Stimulated activated CD4-positive, alpha-beta T cell treated with anti-CD3 and anti-CD28 coated beads, Interleukin-12 subunit alpha, Interleukin-12 subunit beta, amount 100 ng/mL, for 24 hours (primary cell): ENCODE results near the gene MRGPRD.

Experiments
- DNase-seq, 2 experiments: peaks; one replicate each; pipeline ENCODE4 v3.0.0-alpha.2; 2020; ENCODE audit warnings: low read depth in 2 of 2

MRGPRD gene

DNA sequence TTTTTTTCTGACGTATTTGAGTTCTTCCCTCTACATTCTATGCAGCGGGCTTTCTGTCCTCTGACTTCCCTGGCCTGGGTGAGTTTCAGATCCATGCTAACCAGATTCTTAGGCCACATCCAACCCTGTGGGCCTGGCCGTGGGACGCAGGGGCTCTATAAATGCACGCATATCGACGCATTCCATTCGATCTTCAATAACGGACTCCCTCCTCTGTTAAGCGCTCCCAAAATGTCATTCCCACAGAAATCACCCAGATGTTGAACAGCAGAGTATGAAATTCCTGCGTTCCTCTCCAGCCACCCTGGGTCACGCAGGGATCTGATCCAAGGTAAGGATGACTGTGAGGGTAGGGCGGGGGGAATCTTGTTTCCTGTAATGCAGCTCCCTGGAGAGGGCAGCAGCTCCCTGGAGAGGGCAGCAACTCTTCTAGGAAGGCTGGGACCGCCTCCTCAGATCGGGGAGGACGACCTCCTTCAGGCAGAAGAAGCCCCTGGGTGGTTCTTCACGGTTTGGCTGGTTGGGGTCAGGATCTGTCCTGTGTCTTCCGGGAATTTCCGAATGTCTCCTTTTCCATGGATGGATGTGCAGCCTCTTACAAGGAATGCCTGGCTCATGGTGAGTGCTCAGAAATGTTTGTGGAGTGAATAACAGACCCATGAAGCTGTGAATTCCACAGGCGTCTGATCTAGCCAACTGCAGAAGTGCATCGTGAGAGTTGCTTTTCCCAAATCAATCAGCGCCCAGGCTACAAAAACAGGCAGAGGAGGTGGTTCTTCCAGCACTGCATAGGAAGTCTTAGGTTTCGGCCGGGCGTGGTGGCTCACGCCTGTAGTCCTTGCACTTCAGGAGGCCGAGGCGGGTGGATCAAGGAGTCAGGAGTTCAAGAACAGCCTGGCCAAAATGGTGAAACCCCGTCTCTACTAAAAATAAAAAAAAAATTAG is 12.2 kb downstream of the MRGPRD start:
- no peak for DNase-seq

DNA sequence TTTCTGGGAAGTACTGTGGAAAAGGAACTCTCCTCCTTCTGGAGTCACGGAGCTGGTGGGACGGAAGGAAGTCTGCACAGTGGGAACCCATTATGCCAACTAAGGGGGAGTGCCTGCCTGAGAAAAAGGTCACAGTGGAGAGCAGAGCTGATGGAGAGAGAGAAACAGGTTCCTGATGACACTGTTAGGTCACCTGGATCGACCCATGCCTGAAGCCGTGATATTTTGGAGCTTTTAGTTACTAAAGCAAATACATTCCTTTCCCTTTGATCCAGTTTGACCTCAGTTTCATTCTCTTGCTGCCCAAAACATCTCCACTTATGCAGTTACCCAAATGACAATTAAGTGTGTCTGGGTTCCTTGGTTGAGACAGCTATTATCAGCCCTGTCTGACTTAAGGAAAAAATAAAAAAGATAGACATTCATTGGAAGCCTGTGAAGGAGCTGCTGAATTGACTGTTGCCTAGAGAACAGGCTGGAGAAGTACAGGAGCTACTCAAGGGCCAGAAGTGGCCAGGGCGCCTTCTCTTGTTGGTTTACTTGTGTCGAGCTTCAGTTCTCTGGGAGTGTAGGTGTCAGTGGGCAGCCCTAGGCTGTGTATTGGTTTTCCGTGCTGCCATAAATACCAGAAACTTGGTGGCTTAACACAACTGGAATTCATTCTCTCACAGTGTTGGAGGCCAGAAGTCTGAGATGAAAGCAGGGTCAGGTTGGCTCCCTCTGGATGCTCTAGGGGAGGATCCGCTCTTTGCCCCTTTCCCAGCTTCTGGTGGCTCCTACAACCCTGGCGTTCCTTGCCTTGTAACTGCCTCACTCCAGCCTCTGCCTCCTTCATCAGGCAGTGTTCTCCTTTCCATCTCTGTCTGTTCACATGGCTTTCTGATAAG is 13.6 kb downstream of the MRGPRD start:
- no peak for DNase-seq

DNA sequence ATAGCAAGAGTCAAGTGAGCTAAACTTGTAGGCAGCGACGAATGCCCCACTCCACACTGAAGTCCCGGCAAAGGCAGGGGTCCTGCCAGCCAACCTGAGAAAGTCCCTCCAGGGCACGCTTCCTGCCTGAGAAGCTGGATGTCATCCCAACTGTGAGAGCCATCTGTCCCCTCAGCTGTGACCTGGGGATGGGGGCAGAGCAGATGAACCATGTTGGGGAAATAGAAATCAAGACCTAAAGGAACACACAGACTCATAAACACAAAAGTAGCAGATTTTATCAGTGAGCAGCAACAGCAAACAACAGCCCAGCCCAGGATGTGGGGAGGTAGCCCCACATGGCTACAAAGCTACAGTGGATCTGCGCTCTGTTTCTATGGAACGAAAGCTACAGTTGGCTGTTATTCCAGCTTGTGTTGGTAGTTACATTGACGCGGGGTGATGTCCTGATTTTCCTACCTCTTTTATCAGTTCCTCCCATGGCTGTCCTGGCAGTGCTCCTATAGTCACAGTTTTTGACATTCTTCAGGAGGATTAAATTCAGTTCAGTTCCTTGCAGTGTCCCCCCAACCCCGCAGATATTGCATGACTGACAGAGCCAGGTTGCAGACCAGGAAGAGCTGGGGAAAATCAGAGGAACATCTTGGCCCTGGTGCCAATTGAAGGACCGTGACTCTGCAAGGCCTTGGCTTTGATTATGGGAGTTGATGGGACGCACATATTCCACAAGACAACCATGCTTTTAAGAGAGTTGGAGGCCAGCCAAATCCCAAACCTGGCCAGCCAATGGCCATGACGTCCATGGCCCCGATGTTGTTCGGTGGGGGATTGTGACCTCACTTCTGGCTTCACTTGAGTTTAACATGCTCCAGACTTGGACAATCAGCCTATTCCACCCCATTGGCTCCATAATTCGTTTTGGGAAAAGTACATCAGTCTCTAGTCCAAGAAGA is 14.6 kb downstream of the MRGPRD start:
- no peak for DNase-seq

DNA sequence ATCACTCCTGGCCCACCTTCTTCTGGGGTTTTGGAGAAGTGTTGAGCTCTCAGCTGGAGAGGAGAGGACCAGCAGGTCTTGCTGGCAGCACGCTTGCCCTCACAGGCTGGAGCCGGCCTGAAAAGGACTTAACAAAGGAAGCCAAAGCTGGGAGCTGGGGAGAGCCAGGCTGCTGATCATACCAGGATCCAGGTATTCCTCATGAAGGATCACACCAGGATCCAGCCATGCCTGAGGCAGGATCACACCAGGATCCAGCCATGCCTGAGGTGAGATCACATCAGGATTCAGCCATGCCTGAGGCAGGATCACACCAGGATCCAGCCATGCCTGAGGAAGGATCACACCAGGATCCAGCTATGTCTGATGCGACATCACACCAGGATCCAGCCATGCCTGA is 17.0 kb downstream of the MRGPRD start:
- no peak for DNase-seq

DNA sequence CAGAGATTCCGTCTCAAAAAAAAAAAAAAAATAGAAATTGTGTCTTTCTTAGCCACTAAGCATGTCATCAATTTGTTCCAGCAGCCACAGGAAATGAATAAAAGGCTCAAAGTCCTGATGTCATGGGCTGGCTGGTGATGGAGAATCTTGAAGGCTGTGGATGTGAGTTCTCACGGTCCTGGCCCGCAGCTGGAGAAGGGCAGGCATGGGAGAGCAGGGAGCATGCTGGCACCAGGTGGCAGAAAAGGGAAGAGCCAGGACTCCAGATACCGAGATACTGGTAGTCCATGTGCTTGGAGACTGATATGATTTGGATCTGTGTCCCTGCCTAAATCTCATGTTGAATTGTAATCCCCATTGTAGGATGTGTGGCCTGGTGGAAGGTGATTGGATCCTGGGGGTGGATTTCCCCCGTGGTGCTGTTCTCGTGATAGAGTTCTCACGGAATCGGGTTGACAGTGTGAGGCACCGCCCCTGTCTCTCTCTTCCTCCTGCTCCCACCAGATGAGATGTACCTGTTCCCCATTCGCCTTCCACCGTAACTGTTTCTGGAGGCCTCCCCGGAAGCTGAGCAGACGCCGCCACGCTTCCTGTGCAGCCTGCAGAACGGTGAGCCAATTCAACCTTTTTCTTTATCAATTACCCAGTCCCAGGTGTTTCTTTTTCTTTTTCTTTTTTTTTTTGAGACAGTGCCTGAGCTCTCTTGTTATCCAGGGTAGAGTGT is 18.1 kb downstream of the MRGPRD start:
- no peak for DNase-seq

DNA sequence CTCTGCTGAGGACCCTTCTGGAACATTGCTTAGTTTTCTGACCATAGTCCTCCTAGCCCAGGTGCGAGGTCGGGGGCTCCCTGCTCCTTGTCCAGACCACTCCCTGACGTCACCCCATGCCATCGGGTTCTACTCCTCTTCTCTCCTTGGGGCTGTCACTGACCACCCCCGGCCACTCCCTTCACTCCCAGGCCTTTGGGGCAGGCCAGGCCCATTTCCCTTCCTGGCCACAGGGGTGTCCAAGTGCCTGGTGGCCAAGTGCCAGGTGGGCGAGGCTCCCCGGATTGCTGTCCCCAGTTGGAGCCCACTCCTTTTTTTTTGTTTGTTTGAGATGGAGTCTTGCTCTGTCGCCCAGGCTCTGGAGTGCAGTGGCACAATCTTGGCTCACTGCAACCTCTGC is 19.5 kb downstream of the MRGPRD start:
- DNase-seq, result no peak

DNA sequence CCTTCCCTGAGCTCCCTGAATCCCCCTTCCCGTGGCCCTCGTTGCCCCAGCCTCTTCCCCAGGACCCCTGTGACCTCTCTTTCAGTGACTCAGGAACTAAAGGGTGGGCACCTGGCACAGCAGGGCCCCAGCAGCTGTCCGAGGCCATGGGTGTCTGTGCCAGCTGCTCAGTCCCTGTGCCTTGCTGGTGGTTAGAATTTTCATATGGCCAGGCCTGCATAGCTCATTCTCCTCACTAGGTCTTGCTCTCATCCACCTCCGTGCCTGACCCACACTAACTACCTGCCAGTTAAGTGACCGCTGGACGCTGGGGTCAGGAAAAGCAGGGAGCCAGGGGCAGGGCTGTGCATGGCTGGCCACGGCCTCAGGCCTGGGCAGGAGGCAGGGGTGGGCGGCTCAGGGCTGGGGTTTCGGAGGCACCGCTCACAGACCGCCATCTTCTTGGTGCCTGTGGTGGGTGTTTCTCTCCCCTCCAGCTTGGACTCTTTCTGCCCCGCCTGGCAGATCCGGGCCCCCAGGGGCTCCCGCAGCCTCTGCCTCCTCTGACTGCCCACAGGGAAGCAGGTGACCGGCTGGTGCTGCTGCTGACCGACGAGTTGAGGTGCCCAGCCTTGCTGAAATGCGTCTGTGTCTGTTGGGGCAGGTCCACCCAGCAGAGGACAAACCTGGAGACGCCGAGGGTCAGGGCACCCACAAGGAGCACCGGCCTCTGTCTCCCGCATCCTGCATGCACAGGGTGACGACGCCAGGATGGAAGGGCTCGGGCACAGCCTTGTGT is 20.3 kb downstream of the MRGPRD start:
- no peak for DNase-seq

DNA sequence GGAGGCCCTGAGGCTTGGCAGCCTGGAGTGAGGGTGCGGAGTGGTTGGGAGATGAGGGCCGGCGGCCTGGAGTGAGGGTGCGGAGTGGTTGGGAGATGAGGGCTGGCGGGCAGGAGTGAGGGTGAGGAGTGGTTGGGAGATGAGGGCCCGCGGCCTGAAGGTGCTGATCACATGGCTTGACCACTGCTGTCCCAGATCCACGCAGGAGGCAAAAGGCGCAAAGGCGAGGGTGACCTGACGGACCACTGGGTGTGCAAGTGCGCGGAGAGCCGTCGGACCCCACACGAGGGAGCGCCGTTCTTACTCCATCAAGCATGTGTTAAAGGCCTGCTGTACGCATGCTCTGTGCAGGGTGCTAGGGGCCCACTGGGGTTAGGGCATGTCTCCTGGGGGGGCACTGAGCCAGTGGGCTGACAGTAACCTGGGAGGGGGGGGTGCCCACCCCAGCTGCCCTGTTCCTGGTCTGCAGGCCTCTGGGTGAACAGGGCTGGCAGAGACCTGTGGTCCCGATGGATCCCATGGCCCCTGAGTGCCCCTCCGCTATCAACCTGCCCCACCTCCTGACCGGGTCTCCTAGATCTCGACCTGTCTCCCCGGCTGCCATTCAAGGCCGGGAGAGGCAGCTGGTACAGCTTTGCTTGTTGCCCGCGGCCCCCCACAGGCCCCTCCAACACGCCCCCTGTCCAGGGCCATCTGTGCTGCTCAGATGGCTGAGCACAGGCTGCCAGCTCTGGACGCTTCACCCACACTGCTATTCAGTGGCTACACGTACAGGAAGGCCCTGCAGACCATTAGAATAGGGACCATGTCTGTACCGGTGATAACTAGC is 21.1 kb downstream of the MRGPRD start:
- no peak for DNase-seq

DNA sequence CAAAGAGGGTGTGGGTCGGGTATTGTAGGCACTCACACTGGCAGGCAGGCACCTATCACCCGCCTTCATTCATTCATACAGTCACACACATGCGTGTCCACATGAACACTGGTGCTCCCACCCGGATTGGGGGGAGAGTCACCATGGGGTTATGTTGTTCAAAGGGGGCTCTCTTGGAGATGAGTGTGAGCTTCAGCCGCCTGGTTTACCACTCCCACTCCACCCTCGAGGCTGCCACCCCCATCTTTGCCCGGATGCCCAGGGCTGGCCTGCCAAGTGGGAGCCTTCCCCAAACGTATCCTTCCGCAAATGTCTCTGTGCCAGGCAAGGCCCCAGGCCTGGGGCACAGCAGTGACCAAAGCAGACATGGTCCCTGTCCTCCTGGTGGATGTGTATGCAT is 22.6 kb downstream of the MRGPRD start:
- DNase-seq, result no peak

DNA sequence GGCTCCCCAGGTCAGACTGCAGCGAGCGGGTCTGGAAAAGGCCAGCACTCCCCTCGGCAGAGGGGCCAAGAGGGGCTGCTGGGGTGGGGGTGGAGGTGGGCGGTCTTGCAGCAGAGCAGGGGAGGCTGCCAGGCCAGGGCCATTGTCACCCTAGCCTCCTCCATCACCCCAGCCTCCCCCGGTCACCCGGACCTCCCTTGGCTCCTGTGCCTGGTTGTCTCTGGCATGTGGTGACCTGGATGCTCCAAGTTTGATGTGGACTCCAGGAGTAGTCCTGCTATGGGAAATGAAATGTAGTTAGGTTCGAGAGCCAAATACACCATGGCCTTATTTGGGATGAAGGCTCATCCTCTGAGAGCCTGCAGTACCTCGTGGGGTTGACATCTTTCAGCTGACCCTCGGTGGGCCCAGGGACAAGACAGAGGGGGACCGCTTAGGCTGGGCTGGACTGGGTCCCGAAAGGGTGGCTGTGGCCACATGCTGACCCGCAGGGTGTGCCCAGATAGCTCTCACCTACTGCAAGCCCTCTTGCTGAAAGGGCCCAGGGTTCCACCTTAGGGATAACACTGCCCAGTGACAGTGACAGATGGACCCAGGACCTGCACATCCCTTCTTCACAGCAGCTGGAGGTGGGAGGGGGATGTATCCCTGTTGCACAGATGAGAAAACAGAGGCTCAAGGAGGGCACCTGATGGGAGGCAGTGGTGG is 24.1 kb downstream of the MRGPRD start:
- no peak for DNase-seq

DNA sequence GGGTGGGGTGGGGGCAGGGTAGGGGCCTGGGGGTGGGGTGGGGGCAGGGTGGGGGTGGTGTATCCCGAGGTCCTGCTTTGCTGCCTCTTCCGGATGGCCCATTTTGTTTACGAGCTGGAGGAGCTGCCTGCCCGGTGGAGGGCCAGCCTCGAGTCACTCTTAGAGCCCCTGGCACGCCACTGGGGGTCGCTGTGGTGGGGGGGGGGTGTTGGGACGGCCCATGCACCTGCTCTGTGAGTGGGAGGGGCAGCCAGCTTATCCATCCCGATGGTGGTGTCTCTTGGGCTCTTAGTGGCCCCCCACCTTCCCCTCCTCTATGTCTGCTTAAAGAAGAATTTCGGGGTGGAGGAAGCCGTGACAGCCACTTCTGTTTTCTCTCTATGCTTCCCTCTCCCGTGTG is 24.6 kb downstream of the MRGPRD start:
- no peak for DNase-seq

DNA sequence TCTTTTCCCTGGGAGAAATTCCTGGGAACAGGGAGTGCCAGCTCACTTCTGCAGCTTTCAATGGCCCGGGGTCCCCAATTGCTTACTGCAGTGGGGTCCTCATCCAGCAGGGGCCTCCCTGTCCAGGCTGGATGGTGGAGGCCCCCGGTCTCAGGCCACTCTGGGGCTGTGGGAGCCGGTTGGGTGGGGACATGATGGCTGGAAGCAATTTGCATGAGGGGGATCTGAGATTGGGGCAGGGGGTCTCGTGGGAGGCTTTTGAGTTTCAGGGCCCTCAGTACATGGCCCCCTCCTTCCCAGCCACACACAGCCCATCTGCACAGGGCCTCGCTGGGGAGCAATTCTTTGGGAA is 25.2 kb downstream of the MRGPRD start:
- DNase-seq, result no peak

DNA sequence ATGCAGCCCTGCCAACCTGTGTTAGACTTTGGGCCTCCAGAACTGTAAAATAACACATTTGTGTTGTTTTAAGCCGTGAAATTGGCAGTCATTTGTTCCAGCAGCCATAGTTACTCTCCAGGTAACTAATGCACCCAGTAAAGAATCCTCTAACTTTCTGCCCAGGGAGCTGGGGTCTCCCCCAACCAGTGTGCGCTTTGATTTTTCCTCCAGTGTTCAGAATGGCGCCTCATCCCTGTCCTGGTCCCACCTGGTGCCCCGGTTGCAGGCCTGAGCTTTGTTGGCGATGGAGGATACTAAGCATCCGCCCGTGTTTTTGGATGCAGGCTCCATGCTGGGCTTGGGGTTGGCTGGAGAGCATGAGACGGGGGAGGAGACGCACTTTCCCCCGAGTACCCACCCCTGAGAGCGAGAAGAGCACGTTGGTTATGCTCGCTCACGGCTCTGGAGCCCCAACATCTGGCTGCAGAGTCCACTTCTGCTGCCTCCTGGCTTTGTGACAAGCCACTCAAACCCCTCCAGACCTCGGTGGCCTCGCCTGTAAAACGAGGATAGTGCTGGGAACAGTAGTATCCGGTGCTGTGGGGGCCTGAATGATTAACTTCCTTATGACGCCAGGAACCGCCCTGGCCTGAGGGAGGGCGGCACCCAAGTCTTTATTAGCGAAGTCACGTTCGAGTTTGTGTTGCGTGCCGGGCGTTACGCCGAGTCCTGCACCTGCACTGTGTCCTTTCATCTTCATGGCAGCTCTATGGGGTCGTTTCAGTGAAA is 25.8 kb downstream of the MRGPRD start:
- no peak for DNase-seq

DNA sequence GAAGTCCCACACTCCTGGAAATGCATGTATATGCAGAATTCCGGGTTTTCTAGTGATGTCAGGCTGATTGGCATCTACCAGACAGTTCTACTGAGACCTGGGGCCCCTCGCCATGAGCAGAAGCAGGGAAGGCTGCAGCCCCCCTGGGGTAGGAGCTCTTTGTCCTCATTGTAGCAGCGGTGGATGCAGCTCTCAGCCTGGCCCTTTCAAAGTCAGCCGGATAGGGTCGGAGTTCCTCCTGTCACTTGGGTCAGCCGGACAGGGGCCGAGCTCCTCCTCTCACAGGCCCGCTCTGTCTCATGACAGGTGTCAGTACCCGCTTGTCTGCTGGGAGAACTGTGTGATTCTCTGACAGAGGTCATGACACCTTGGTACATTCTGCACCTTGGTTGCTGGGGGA is 30.0 kb downstream of the MRGPRD start:
- no peak for DNase-seq

DNA sequence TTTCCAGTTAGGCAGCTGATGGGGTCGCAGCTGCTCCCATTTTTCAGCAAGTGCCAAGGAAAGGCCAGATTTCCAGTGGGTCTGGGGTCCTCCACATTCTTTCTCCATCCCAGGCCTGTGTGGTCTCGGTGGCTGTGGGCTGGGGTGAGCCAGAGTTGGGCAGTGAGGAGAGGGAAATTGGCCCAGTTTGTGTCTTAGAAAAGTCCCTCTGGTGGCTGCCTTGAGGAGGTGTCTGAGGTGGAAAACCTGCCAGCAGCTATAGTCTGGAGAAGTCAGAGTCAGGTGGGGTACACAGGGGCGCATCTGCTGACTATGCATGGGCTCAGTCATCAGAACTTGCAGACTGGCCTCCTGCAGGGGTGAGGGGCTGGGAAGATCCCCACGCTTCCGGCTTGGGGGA is 30.5 kb downstream of the MRGPRD start:
- no peak for DNase-seq

DNA sequence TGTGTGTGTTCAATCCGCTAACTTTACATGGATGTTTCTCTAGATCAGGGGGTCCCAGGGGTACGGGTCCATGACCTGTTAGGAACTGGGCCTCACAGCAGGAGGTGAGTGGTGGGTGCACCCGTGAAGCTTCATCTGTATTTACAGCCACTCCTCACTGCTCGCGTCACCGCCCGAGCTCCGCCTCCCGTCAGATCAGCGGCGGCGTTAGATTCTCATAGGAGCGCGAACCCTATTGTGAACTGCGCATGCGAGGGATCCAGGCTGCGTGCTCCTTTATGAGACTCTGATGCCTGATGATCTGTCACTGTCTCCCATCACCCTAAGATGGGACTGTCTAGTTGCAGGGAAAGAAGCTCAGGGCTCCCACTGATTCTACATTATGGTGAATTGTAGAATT is 31.9 kb downstream of the MRGPRD start:
- DNase-seq, result no peak

DNA sequence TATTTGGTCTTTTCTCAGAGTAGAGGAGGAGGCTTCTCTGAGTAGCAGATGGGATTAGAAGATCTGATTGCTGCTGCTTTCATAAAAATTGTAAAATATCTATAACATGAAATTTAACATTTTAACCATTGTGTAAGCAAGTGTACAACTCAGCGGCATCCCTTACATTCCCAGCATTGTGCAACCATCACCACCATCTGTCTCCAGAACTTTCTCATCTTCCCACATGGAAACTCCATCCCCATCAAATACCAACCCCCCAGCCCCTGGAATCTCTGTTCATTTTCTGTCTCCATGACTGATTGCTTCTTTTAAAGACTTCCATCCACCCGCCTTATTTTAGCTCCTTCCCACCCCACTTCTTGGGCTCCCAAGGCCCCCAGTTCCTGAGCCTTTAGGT is 32.3 kb downstream of the MRGPRD start:
- DNase-seq, result no peak

DNA sequence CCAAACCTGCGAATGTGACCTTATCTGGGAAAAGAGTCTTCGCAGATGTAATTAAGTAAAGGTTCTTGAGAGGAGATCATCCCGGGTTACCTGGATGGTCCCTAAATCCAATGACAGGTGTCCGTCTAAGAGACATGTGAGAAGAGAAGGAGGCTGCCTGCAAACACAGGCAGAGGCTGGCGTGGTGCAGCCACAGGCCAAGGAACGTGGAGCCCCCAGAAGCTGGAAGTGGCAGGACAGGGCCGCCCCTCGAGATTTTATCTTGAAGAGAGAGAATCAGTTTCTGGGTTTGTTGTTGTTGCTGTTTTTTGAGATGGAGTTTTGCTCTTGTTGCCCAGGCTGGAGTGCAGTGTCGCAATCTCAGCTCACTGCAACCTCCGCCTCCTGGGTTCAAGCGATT is 33.6 kb downstream of the MRGPRD start:
- no peak for DNase-seq
